Transverse colon (tissue), 4 donors: ENCODE measurements around the gene FHAD1. TPM values are rescaled to one million over a fixed set of nuclear protein-coding genes. Genes with fewer than 3 reads are reported as not detected.

Experiments used
- DNase-seq: peaks from one replicate; pipeline ENCODE4 v3.0.0-alpha.2; 2019
- H3K27ac ChIP-seq, 4 donors: fragments of 200-600 bp; sonication (generic); 2 replicates each; pipeline ENCODE4 v1.5.1; 2016 to 2018; ENCODE audit warnings: inconsistent platforms in 4 of 4
- H3K27me3 ChIP-seq: fragments of 200-600 bp; sonication (generic); 2 replicates; pipeline ENCODE4 v1.5.1; 2017; ENCODE audit warnings: inconsistent platforms
- H3K36me3 ChIP-seq, 4 donors: fragments of 200-600 bp; sonication (generic); 2 replicates each; pipeline ENCODE4 v1.5.1; 2017 to 2019; ENCODE audit warnings: inconsistent platforms in 4 of 4
- H3K4me1 ChIP-seq, 4 donors: fragments of 200-600 bp; sonication (generic); 2 replicates each; pipeline ENCODE4 v1.5.1; 2017 to 2020; ENCODE audit warnings: inconsistent platforms in 4 of 4
- H3K4me3 ChIP-seq, 4 donors: fragments of 200-600 bp; sonication (generic); 1 replicate in 1 of 4; 2 replicates in 3 of 4; pipeline versions ENCODE4 v1.5.1 to v1.6.1; 2017 to 2019; ENCODE audit warnings: inconsistent platforms in 4 of 4
- H3K9me3 ChIP-seq, 2 donors: fragments of 200-600 bp; sonication (generic); 2 replicates each; pipeline ENCODE4 v1.5.1; 2017 to 2019; ENCODE audit warnings: inconsistent platforms in 2 of 2
- EP300 ChIP-seq: sonication (generic); formaldehyde crosslinking; IDR thresholded peaks from one replicate; pipeline ENCODE4 v1.6.1; 2017; ENCODE audit warnings: antibody characterized with exemption, low read depth
- POLR2A ChIP-seq: fragments of 450-650 bp; IDR thresholded peaks from one replicate; pipeline ENCODE4 v1.6.1; 2016; ENCODE audit warnings: antibody characterized with exemption, mild to moderate bottlenecking, moderate library complexity
- POLR2AphosphoS5 ChIP-seq, 3 donors: sonication (generic); formaldehyde crosslinking; IDR thresholded peaks; one replicate each; pipeline ENCODE4 v1.6.1; 2016; ENCODE audit warnings: antibody characterized with exemption in 3 of 3
- WGBS, 2 donors: methylation state at CpG; one replicate each; pipeline ENCODE4 v1.1.5; 2018; ENCODE audit warnings: low coverage in 1 of 2; 5-methylcytosine and 5-hydroxymethylcytosine counted together
- in situ Hi-C, 4 donors: fragments of 200-750 bp; cut with MboI; loops; one replicate each; pipeline versions ENCODE4 v1.15.0 to v1.15.1; 2017; ENCODE audit warnings: low sequenced_read_pairs in 3 of 4, low pct_ligation_motif_present in 1 of 4, low pct_unique_long_range_greater_than_20kb in 1 of 4
- intact Hi-C: fragments of 100-400 bp; cut with DNase I; formaldehyde crosslinking; loops from one replicate; pipeline ENCODE4 v1.15.1; 2023; ENCODE audit warnings: low total_unique reads
- total RNA-seq, 4 donors: library from RNA; depleted of rRNA; stranded (reverse); fragments of >200 nt; gene quantifications; one replicate each; pipeline ENCODE4 v1.1.0, GENCODE V29; 2016
- TF ChIP-seq, protein P1 (sequence below), 5 experiments: fragments of 200-600 bp in 3 of 5; fragments of 450-650 bp in 2 of 5; sonication (generic) in 3 of 5; IDR thresholded peaks; 1 replicate in 2 of 5; 2 replicates in 3 of 5; pipeline ENCODE4 v1.5.1; 2016 to 2017; ENCODE audit warnings: antibody characterized with exemption in 5 of 5, inconsistent platforms in 3 of 5, mild to moderate bottlenecking in 2 of 5, moderate library complexity in 1 of 5

Gene FHAD1
- total RNA-seq, 4 donors from 2014 or later = 0.75 to 0.82 TPM; not detected in 2

- no peak overlapping the region for H3K4me3 ChIP-seq
- H3K36me3 ChIP-seq = no peaks in the 10 kb centered on the region
- 61 to 67% methylated on average over 1 to 22 of the region's 23 CpGs for WGBS, 2 donors
- peak; percentile 79 for DNase-seq
- TF ChIP-seq POLR2AphosphoS5 (IDR thresholded peaks at IDR 0.05) (peak in 1 of 3 donors; percentile 50), EP300 (no peak)
- in situ Hi-C loops = no loop called here
- H3K4me1 ChIP-seq = peaks cover 6 to 32% (median 25%) of the 10 kb centered on the region in 4 donors
- H3K27ac ChIP-seq = peak overlapping the region; percentile 67 to 84 (median 76)
- H3K27me3 ChIP-seq = no peaks in the 10 kb centered on the region
- intact Hi-C loops = no loop called here
- no peaks in the 10 kb centered on the region for H3K9me3 ChIP-seq
These were observed 31.9 kb upstream of the FHAD1 start for GRCh38 chr1:15215116-15215515.

DNA sequence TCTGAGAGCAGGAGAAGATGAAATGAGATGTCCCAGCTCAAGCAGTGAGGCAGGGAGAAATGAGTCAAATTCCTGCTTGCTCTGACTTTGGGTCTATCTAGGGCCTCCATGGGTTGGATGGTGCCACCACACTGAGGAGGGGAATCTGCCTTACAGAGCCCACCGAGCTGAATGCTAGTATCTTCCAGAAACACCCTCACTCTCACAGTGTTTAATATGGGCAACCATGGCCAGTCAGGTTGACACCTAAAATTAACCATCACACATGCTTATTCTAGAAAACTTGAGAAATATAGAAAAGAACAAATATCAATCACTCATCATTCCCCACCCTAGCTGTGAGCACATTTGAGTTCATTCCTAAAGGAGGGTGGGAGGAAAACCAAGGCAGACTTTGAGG lies 29.4 kb upstream of the FHAD1 start:
- H3K27ac ChIP-seq = no peak overlapping the region
- in situ Hi-C loops (no loop called here), intact Hi-C loops (no loop called here)
- H3K36me3 ChIP-seq = no peaks in the 10 kb centered on the region
- DNase-seq = no peak
- H3K27me3 ChIP-seq = no peaks in the 10 kb centered on the region
- no peak for TF ChIP-seq POLR2A
- no peak for TF ChIP-seq POLR2AphosphoS5 (IDR thresholded peaks at IDR 0.05)
- no peak for TF ChIP-seq EP300
- TF ChIP-seq, protein P1, sequence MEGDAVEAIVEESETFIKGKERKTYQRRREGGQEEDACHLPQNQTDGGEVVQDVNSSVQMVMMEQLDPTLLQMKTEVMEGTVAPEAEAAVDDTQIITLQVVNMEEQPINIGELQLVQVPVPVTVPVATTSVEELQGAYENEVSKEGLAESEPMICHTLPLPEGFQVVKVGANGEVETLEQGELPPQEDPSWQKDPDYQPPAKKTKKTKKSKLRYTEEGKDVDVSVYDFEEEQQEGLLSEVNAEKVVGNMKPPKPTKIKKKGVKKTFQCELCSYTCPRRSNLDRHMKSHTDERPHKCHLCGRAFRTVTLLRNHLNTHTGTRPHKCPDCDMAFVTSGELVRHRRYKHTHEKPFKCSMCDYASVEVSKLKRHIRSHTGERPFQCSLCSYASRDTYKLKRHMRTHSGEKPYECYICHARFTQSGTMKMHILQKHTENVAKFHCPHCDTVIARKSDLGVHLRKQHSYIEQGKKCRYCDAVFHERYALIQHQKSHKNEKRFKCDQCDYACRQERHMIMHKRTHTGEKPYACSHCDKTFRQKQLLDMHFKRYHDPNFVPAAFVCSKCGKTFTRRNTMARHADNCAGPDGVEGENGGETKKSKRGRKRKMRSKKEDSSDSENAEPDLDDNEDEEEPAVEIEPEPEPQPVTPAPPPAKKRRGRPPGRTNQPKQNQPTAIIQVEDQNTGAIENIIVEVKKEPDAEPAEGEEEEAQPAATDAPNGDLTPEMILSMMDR (IDR thresholded peaks at IDR 0.05) = no peak
- peaks cover 6 to 39% (median 29%) of the 10 kb centered on the region in 4 donors for H3K4me1 ChIP-seq
- H3K9me3 ChIP-seq = no peaks in the 10 kb centered on the region
- no peak overlapping the region for H3K4me3 ChIP-seq
- 71% methylated on average over 1 of the region's 1 CpG; no CpG with 5 or more reads in 1 of the 2 donors for WGBS, 2 donors

DNA sequence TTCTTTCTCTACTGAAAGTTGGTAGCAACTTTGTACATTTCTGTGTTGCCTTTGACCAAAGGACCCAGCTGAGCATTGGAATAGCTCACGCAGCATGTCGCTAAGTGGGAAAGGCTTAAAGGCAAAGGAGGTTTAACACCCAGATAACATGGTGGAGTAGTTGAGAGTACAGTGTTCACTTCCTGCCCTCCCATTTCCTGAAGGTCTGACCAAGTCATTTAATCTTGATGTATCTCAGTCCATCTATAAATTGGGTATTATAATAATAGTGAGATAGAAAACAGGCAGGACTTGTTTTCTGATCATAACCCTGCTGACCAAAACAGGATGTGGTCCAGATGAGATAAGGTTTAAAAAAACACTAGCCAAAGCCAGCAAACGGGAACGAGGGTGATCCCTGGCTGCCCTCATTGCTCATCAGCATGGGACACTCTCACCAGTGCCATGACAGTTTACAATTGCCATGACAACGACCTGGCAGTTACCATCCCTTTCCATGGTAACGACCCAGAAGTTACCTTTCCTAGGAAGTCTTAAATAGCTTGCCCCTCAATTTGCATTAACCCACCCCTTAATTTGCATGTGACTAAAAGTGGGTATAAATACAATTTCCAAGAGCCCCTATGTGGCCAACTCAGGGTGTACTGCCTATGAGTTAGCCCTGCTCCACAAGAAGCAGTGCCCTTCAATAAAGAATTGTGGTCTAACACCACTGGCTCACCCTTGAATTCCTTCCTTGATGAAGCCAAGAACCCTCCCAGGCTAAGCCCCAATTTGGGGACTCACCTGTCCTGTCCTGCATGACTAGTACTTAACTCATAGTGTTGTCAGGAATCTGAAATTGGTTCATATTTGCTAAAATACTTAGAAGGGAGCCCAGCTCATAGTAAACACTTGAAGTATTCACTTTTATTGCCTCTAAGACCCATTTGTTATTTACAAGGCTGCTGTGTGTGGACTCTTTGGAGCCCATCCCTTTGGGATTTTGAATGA lies 28.4 kb upstream of the FHAD1 start:
- Histone ChIP-seq H3K27me3 (no peaks in the 10 kb centered on the region), H3K9me3 (no peaks in the 10 kb centered on the region), H3K27ac (no peak overlapping the region), H3K4me1 (peaks cover 6 to 30% (median 21%) of the 10 kb centered on the region in 4 donors), H3K36me3 (no peaks in the 10 kb centered on the region), H3K4me3 (no peak overlapping the region)
- DNase-seq = no peak
- in situ Hi-C loops (no loop called here), intact Hi-C loops (no loop called here)
- WGBS, 2 donors = 20 to 77% methylated on average over 2 to 6 of the region's 6 CpGs
- no peak for TF ChIP-seq POLR2AphosphoS5 (IDR thresholded peaks at IDR 0.05)
- no peak for TF ChIP-seq EP300
- TF ChIP-seq, protein P1 (IDR thresholded peaks at IDR 0.05) = no peak
- TF ChIP-seq POLR2A = no peak

DNA sequence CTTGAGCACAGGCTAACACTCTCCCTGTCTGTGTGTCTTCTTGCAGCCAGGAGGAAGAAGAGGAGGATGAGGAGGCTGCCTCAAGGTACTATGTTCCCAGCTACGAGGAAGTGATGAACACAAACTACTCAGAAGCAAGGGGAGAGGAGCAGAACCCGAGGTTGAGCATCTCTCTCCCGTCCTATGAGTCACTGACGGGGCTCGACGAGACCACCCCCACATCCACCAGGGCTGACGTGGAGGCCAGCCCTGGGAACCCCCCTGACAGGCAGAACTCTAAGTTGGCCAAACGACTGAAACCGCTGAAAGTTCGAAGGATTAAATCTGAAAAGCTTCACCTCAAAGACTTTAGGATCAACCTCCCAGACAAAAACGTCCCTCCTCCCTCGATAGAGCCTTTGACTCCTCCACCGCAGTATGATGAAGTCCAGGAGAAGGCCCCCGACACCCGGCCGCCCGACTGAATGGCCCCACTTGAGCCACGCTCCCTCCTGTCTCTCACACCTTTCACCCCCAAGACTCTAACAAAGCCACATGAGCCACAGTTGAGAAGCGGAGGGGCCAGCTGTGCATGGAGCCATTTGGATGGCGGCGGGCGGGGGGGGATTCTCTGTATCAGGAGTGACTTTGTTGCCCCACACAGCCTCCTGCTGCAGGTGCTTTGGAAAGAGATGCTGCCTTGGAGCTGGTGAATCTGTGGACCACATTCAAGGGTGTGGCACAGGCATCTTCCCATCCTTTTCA lies 27.6 kb upstream of the FHAD1 start:
- DNase-seq = no peak
- H3K4me3 ChIP-seq = no peak overlapping the region
- no peaks in the 10 kb centered on the region for H3K27me3 ChIP-seq
- WGBS, 2 donors = 87% methylated on average over 22 of the region's 22 CpGs; no CpG with 5 or more reads in 1 of the 2 donors
- H3K36me3 ChIP-seq = no peaks in the 10 kb centered on the region
- no peak overlapping the region for H3K27ac ChIP-seq
- in situ Hi-C loops = no loop called here
- TF ChIP-seq POLR2AphosphoS5 (IDR thresholded peaks at IDR 0.05) (no peak), EP300 (no peak), POLR2A (no peak)
- TF ChIP-seq, protein P1 (IDR thresholded peaks at IDR 0.05) = no peak
- peaks cover 3 to 22% (median 14%) of the 10 kb centered on the region in 4 donors for H3K4me1 ChIP-seq
- intact Hi-C loops = no loop called here
- H3K9me3 ChIP-seq = no peaks in the 10 kb centered on the region
